Stimulated activated CD8-positive, alpha-beta memory T cell treated with anti-CD3 and anti-CD28 coated beads, Interleukin-15, amount 100 ng/mL, for 24 hours (primary cell): Measurements from ENCODE around the gene UBE2F.
"Not testable (repeated sequence)": the region's sequence is repeated elsewhere in the genome, so short reads cannot be mapped to it uniquely, and the experiment has no call there.

Experiments
- DNase-seq: peaks from one replicate; pipeline ENCODE4 v3.0.0-alpha.2; 2020; ENCODE audit warnings: low read depth

Gene UBE2F

DNA sequence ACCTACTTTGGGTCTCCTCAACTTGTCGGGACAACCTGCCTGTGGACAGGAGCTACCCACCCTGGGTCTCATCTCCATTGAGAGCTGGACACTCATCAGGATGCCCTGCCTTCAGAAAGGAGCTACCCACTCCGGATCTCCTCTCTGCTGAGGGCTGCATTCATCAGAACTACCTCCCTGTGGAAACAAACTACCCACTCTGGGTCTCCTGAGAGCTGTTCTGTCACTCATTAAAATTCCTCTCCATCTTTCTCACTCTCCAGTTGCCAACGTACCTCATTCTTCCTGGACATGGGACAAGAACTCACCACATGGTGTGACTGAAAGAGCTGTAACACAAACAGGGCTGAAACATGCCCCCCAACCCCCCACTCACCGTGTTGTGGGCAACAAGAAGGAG is 22.5 kb upstream of the UBE2F start:
- no peak for DNase-seq

- DNase-seq = no peak
These were observed 20.4 kb upstream of the UBE2F start for GRCh38 chr2:237946423-237946822.

- DNase-seq = not testable (repeated sequence)
These were observed 15.5 kb upstream of the UBE2F start for GRCh38 chr2:237951354-237951753.

DNA sequence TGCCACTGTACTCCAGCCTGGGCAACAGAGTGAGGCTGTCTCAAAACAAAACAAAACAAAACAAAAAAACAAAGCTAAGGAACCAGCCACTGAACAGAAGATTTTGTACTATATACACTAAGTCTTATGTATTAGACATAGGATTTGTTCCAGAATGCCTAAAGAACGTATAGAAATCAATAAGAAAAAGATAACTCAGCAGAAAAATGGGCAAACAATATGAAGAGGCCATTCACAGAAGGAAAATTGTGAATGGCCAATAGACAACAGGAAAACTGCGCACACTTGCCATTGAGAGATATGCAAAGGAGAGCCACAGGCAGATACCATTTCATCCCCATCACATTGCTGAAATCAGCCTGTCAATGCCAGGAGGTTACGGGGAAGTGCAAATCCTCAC is 14.9 kb upstream of the UBE2F start:
- no peak for DNase-seq

DNA sequence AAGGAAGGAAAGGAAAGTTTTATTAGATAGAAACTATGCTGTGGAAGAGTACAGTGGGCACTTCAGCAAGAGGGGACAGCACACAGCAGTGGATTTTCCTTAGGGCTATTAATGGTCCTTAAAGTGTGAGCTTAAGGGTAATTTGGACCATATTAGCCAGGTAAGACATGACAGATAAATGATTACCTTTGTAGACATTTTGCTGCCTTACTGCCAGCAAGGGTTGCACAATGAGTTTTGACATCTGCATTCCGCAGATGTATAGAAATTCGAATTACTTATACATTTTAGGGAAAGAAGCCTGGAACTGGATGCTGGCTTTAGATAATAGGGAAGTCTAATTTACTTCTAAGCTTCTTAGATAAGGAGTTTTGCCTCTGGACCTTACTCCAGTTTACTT is 14.0 kb upstream of the UBE2F start:
- DNase-seq = no peak

GRCh38 chr2:237955640-237956401 is 11.0 kb upstream of the UBE2F start:
- no peak for DNase-seq

DNA sequence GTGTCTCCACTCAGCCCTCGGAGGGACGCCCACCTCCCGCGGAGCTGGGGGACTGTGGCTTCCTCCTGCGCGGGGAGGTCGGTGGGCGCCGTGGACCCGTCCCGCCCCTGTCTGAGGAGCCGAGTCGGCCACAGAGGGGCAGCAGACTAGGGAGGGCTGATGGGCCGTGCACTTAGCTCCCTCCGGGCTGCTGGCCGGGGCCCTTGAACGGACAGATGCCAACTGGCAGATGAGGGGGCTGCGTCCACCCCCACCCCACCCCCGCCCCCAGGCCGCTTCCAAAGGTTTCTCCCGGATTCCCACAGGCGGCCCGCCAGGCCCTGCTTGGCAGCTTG is 10.4 kb upstream of the UBE2F start:
- no peak for DNase-seq

- no peak for DNase-seq
These were observed 5.2 kb upstream of the UBE2F start for GRCh38 chr2:237961637-237962036.

DNA sequence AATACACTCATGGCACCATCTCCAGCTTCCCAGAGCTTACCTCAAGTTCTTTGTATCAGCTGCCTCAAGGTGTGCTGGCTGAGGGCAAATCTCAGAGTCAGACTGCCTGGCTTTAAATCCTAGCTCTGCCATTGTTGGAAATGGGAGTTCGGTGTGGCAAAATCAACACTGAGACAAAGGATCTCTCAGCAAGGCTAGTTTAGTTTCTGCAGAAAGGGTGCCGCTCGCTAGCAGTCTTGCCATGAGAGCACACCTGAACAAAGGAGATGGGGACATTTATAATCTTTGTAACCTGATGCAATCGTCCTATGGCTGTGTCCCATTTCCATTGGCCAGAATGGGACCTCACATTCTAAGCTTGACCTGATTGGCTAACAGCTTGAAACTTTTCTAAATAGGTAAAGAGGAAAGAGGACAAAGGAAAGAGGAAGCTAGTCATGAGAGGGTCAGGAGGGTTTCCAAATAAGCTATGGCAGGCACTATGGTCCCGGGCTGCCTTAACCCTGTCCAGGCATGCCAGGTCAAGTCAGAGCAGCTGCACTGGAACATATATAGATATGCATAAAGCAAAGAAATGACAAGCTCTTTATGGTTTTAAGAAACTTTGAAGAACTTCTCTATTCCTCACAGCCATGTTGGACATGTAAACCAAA is 4.3 kb upstream of the UBE2F start:
- no peak for DNase-seq

- not testable (repeated sequence) for DNase-seq
These were observed 3.3 kb upstream of the UBE2F start for GRCh38 chr2:237963490-237963991.

- no peak for DNase-seq
These were observed 2.6 kb upstream of the UBE2F start for GRCh38 chr2:237964194-237964577.

DNA sequence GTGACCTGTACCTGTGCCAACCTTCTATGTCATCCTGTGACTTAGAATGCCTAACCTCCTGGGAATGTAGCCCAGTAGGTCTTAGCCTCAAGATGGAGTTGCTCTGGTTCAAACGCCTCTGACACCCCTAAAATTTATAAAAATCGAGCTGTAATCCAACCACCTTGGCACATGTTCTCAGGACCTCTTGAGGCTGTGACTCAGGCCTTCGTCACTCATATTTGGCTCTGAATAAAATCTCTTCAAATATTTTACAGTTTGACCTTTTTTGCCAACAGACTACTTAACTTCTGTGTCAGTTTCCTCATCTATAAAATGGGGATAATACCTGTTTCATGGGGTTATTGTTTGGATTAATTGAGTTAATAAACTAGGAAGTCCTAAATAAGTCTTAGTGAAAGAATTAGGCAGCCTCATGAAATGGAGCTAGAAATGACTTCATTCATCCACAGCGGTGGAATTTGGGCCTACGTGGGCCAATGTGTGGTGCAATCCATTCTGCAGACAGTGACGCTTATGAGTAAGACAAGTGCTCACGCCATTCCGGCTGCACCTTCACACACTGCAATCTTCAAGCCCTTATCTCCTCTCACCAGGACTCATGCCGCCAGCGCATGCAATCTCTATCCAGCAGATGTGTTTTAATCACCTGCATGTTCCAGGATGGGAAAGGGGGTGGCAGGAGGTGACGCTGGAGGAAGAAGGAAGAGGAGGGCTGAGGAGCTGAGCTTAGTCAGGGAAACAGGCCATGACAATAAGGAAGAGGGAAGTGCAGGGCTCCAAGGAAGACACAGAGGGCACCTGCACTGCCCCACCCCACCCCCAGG is 2.0 kb upstream of the UBE2F start:
- DNase-seq = no peak

DNA sequence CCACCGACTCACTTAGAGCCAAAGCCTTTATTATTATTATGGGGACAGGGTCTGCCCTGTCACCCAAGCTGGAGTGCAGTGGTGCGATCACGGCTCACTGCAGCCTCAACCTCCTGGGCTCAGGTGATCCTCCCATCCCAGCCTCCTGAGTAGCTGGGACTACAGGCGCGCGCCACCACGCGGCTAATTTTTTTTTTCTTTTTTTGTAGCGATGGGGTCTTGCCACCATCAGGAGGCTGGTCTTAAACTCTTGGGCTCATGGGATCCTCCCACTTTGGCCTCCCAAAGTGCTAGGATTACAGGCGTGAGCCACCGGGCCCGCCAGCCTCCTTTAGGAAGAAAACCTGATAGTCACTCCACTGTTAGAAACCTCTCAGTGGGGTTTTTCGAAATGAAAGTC is 970 bp upstream of the UBE2F start:
- not testable (repeated sequence) for DNase-seq

DNA sequence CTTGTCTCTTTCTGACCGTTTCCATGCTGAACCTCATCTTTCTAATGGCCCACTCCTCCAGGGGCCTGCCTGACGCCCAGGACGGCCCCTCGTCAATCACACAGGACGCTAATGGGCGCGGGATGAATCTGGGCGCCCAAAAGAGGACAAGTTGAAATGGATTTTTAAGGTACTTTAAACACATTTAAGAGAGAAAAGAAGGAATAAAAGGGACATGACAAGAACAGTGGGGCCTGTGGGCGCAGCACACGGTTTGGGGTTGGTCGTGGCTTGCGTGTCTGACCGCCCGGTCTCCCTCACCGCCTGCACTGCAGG is 607 bp upstream of the UBE2F start:
- no peak for DNase-seq

DNA sequence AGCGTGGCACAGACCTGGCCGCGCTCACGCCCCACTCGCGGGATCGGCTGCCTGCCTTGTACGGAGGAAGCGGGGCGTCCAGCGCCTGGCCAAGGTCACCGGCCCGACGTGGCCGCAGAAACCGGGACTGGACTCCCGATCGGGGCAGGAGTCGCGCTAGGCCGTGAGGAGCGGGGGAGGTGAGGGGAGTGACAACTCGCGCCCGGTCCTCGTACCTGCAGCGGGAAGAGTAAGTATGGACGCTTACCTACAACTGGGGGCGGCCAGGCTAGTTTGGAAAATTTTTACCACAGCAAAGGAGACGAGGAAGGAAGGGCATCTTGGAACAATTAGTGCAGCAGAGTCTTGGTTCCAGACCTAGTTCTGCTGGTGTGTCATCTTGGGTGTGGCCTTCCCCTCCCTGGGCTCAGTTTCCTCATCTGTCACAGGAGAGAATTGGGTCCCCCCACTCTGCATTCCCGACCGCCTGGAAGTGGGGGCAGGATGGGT is 693 bp downstream of the UBE2F start:
- DNase-seq = no peak

DNA sequence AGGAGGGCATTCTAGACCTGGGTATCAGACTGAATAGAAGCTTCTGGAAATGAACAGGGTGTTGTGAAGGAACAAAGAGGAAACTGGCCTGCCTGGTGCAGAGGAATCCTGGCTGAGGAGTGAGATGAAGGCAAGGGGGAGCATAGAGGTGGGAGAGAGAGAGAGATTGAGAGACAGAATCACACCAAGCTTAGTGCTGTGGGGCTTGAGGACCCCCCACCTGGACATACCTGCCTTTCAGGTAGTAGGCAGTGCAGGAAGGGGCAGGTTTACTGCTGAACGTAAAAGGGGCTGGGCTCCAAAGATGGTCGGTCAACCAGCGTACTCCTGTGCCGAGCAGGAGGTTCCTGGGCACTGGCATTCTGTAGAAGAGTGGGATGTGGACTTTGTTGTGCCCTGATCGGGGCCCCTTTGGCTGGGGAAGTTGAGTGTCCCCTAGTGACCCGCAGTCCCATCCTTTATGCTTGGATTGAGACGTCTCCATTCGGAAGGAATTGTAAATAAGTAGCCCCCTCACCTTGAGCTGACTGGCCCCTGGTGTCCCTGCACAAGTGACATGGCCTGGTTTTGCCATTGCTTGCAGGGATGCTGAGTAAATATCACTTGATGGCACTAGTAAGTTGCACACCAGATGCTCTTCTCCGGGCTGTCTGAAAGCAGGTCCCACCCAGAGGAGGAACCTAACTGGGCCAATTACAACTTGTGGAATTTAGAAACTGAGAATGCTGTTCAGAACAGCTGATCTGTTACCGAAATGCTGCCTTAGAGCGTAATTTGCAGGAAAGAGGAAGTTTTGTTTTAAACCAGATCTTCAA is 1.4 kb downstream of the UBE2F start:
- no peak for DNase-seq

DNA sequence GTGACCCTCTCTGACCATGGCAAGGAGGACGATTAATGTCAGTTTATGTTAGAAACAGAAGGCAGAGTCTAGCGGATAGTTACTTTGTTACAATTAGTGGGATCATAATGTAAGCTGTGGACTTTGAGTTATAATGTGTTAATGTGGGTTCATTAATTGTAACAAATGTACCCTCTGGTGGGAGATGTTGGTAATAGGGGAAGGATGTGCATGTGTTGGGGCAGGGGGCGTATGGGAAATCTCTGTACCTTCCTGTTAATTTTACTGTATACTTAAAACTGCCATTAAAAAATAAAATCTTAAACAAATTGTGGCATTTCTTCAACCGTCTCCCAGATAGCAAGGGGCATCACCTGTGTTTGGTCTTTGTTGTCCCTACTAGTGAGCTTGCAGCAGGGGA is 4.8 kb downstream of the UBE2F start:
- no peak for DNase-seq

DNA sequence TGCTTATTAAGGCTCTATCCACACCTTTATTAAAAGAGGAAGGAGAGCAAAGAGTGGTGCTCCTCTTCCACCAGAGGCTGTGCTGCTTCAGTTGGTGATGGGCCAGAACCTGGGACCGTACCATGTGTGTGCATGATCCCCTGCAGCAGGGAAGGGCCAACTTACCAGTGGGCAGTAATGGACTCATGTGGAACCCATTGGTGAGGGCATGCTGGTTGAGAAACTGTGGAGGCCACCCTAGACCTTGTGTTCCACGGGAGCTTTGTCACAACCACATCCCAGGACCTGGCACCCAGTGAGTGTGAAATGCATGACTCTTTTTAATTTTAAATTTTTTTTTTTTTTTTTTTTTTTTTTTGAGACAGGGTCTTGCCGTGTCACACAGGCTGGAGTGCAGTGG is 5.4 kb downstream of the UBE2F start:
- DNase-seq = no peak

GRCh38 chr2:237972936-237973335 is 6.1 kb downstream of the UBE2F start:
- DNase-seq = no peak

- no peak for DNase-seq
These were observed 10.6 kb downstream of the UBE2F start for GRCh38 chr2:237977380-237977779.

DNA sequence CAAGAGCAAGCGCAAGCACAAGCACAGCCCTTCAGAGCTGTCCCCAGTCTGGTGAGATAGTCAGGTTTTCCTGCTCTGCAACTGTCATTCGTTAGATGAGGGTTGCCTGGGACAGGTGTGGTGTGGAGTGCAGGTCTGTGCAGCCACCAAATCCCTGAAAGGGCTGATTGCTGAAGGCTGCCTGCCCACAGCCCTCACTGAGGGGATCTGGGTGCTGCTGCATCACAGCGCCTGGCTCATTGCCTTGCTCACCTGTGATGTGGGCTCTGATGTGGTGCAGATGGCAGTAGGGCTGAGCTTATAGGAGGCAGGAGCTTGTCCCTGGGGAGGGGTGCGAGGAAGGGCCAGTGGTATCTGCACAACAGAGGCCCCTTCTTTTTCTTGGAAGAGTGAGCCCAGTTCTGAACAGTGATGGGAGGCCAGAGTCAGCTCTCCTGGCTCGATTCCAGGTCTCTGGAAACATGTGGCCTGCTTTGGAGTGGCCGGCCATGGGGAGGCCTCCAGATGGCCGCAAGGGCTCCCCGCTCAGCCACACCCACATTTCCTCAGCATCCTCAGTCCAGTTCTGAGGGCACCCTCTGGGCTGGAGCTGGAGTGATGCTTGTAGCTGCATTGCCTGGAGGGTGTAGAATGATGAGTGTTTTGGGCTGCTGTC is 11.4 kb downstream of the UBE2F start:
- DNase-seq = no peak

DNA sequence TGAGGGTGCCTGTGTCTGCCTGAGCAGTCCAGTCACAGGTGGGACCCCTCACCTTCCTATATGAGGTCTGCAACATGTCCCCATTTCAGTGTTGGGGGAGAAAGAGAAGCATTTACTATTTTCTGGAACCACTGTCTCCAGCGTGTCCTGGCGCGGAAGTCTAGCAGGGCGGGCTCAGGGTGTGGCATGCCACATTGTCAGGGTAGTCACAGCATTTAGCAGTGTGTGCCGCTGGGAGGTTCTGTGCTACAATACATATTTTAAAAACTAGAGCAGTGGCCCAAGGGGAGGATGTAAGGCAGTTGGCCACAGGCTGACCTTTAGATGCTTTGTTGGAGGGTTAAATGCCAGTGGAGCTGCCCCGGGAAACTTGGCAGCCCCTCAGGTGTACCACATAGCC is 12.5 kb downstream of the UBE2F start:
- DNase-seq = no peak
